Lower leg skin (tissue), 4 donors: ENCODE data around the gene MRPS33. TPM values are rescaled to one million over a fixed set of nuclear protein-coding genes. Genes with fewer than 3 reads are reported as not detected.

Experiments
- DNase-seq, 2 donors: peaks; one replicate each; pipeline ENCODE4 v3.0.0-alpha.2; 2019; ENCODE audit warnings: low spot score in 2 of 2
- H3K4me3 ChIP-seq: fragments of 200-600 bp; sonication (generic); 2 replicates; pipeline ENCODE4 v1.5.1; 2017; ENCODE audit warnings: mild to moderate bottlenecking, low read depth; ENCODE audit not compliant: poor library complexity, severe bottlenecking
- CTCF ChIP-seq, 3 donors: fragments of 450-650 bp; IDR thresholded peaks; one replicate each; pipeline ENCODE4 v1.5.1; 2016; ENCODE audit warnings: antibody characterized with exemption in 3 of 3, mild to moderate bottlenecking in 3 of 3, moderate library complexity in 2 of 3
- POLR2A ChIP-seq, 2 donors: fragments of 450-650 bp; IDR thresholded peaks; one replicate each; pipeline ENCODE4 v1.6.1; 2016 to 2017; ENCODE audit warnings: antibody characterized with exemption in 2 of 2, mild to moderate bottlenecking in 1 of 2, moderate library complexity in 1 of 2
- WGBS, 2 donors: methylation state at CpG; one replicate each; pipeline ENCODE4 v1.1.5; 2018; 5-methylcytosine and 5-hydroxymethylcytosine counted together
- intact Hi-C: fragments of 100-400 bp; cut with DNase I; formaldehyde crosslinking; loops from one replicate; pipeline ENCODE4 v1.15.0; 2023; ENCODE audit warnings: low total_unique reads
- total RNA-seq, 4 donors: library from RNA; depleted of rRNA; stranded (reverse); fragments of >200 nt; gene quantifications; one replicate each; pipeline ENCODE4 v1.1.0, GENCODE V29; 2016

MRPS33 gene
- total RNA-seq, 4 donors from 2014 or later = 10.1 to 24.1 (median 19.7) TPM

DNA sequence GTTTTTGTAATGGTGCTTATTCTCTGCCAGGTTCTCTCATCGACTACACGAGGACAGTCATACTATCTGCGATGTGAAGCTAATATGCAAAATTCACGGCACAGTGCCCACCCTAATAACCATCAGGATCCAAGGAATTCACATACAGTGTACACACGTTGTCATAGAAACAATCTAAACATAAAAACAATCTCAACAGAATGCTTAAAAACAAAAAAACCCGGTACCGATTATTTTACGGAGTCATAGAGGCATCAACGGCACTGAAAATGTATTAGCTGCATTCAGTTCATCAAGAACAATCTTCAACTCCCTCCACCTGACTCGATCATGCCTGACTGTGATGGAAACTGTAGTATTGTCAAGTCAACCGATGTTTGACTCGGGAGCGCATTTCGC, 628 bp downstream of the MRPS33 start:
- 1 to 2% methylated on average over 14 of the region's 14 CpGs for WGBS, 2 donors
- intact Hi-C loops = no loop called here
- no peak for DNase-seq

DNA sequence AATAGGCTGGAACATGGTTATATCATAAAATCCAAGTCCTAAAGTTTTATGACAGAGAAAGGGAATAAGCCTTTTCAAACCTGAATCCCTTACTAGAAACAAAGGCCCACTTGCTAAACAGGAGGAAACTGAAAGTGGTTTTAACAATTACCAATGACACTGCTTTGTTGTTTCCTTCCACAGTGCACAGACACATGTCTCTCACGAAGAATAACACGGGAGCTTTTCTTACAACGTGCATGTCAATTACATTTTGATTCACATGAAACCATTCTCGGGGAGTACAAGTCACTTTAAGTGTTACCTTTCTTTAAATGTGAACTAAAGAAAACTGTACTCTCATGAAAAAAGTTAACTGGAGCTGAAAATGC, 1.4 kb downstream of the MRPS33 start:
- TF ChIP-seq POLR2A (IDR thresholded peaks at IDR 0.05) (no peak), CTCF (IDR thresholded peaks at IDR 0.05) (no peak)

More for the DNA sequence above, 628 bp downstream of the MRPS33 start:
- H3K4me3 ChIP-seq = peak overlapping the region; percentile 48
- no peak for TF ChIP-seq POLR2A (IDR thresholded peaks at IDR 0.05)

DNA sequence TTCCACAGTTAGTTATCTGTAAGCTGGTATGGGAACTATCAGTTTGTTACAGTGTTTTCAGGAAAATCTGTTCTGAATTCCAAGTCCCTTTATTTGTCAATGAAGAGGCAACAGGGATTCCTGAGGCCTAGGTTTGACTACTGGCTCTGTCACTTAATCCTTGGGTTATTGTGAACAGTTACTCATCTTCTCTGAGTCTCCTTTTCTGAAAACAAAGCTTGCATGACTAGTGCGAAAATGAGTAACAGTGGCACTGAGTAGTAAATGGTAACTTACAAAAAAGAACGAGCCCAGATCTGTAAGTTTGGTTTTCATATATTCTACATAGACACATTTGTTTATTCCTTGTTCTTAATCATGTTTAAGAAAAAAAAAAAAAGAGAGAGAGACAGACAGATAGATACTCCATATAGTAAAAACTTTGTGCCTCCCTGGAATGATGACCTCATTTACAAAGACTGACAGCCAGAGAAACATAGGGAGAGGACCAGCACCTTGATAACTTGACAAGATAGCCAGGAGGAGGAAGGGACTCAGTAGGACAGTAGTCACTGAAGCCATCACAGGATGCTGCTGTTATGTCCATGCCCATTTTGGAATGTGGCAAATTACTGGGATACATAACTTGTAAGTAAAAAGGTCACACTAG, 1.9 kb downstream of the MRPS33 start:
- H3K4me3 ChIP-seq = no peak overlapping the region
- intact Hi-C loops = no loop called here
- TF ChIP-seq CTCF (IDR thresholded peaks at IDR 0.05) (no peak), POLR2A (IDR thresholded peaks at IDR 0.05) (no peak)
- WGBS, 2 donors = 61 to 65% methylated on average over 2 of the region's 2 CpGs
- DNase-seq = no peak

More for the DNA sequence above, 1.4 kb downstream of the MRPS33 start:
- 60 to 66% methylated on average over 4 of the region's 4 CpGs for WGBS, 2 donors
- H3K4me3 ChIP-seq = no peak overlapping the region
- no peak for DNase-seq
- intact Hi-C loops = no loop called here

GRCh38 chr7:141012044-141012685, 2.6 kb downstream of the MRPS33 start:
- WGBS, 2 donors = 15 to 19% methylated on average over 3 of the region's 3 CpGs
- peak in 1 of 2 donors; percentile 47 for DNase-seq
- TF ChIP-seq POLR2A (IDR thresholded peaks at IDR 0.05) = no peak
- TF ChIP-seq CTCF (IDR thresholded peaks at IDR 0.05) = no peak
- intact Hi-C loops = no loop called here
- no peak overlapping the region for H3K4me3 ChIP-seq

GRCh38 chr7:141011443-141011842, 3.3 kb downstream of the MRPS33 start:
- WGBS, 2 donors = 73% methylated on average over 4 of the region's 4 CpGs
- intact Hi-C loops = no loop called here
- no peak overlapping the region for H3K4me3 ChIP-seq
- TF ChIP-seq CTCF (IDR thresholded peaks at IDR 0.05) (no peak), POLR2A (IDR thresholded peaks at IDR 0.05) (no peak)
- no peak for DNase-seq

DNA sequence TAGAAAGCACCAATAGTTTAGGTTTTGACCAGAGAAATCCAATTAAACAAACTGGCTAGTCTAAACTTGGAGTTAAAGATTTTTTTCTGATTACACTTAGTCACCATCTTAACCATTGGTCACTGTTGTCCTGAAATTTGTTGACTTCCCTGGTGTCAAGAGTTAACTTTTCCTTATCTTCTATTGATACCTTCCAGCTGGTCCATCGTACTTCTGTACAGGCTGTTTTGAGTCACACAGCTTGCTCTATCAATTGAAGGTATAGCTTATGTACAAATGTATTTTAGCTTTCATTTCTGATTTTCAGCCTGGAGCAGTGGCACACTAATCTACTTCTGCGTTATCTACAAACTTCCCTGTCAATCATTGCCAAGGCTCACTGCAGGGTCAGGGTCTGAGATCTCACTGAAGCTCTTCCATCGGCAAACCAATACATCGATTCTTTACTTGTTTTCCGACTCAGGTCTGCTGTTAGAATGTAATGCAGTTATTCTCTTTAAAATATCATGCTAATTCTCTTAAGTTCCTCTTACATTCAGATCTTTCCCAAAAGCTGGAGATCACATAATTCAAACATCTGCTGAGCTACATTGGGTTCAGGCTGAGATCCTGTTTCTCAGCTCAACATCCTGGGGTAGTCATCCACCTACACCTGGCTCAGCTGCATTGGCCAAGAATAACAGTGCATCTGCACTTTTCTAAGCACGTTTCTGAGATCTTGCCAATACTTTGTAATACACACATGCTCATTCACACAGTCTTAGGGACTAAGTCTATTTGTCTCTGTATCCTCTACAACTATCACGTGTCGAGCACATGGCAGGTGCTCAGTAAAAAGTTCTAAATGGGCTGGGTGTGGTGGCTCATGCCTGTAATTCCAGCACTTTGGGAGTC, 11.3 kb downstream of the MRPS33 start:
- H3K4me3 ChIP-seq = no peak overlapping the region
- 82% methylated on average over 8 of the region's 8 CpGs for WGBS, 2 donors
- DNase-seq = no peak
- TF ChIP-seq POLR2A (IDR thresholded peaks at IDR 0.05) (no peak), CTCF (IDR thresholded peaks at IDR 0.05) (no peak)
- intact Hi-C loops = no loop called here
